HG02759 (cell line): ENCODE data around the gene RGL3.
A peak's percentile ranks its signal among the peaks of the same experiment; 100 is the strongest.
"Not testable (repeated sequence)": the region's sequence is repeated elsewhere in the genome, so short reads cannot be mapped to it uniquely, and the experiment has no call there.

ENCODE experiments used
- ATAC-seq: cut with Tn5 transposase; IDR thresholded peaks from one replicate; pipeline ENCODE4 v1.9.1; 2021; ENCODE audit warnings: mild to moderate bottlenecking, moderate library complexity; ENCODE audit not compliant: unreplicated experiment

The RGL3 gene

DNA sequence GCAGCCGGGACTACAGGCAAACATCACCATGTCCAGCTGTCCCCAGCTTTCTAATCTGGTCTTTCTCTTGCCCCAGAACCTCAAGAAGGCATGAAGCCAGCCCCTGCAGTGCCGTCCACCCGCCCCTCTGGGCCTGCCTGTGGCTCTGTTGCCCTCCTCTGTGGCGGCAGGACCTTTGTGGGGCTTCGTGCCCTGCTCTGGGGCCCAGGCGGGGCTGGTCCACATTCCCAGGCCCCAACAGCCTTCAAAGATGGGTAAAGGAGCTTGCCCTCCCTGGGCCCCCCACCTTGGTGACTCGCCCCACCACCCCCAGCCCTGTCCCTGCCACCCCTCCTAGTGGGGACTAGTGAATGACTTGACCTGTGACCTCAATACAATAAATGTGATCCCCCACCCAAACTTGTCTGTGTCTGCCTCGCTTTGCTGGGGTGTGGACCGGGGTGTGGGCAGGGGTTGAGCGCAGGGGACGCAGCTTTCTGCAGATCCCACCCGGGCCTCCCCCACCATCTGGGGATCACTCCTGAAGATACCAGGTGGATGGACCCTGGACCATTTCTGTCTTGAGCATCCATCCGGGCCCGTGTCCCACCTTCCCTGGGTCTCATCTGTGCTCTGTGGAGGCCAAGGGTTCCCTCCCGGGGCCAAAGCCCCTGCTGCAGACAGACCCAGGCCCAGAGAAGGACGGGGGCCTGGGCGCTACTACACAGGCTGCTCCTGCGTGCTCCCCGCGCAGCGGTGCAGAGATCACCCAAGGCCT is 31.6 kb upstream of the RGL3 start:
- ATAC-seq = no peak

DNA sequence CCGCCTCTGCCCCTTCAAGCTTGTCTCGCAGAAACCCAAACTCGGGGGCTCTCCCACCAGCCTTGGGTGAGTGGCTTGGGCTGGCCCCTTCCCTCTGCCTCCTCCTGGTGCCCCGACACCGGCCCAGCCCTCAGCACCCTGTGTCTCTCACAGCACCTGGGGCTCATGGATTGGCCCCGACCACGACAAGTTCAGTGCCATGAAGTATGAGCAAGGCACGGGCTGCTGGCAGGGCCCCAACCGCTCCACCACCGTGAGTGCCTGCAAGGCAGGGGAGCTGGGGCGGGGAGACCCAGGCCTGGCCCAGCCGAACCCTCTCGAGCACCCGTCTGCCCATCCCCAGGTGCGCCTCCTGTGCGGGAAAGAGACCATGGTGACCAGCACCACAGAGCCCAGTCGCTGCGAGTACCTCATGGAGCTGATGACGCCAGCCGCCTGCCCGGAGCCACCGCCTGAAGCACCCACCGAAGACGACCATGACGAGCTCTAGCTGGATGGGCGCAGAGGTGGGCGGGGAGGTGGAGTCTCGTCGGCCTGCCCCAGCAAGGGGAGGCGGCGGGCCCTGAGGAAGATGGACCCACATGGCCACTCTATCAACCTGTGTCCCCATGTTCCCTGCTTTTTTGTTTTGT is 29.9 kb upstream of the RGL3 start:
- ATAC-seq = no peak

DNA sequence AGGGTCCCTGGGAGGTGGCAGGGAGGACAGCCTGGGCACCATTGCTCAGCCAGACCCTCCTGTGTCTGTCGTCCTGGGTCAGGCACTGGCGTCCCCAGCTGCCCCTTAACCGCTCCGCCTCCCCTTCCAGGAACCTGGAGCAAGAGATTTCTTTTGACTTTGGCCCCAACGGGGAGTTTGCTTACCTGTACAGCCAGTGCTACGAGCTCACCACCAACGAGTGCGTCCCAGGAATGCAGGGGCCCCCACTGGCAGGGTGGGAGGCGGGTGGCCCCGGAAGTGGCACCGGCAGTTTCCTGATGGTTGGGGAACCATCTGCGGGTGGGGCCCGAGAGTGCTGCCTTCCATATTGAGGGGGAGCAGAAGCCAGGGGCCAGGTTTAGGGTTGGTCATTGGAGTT is 29.3 kb upstream of the RGL3 start:
- no peak for ATAC-seq

DNA sequence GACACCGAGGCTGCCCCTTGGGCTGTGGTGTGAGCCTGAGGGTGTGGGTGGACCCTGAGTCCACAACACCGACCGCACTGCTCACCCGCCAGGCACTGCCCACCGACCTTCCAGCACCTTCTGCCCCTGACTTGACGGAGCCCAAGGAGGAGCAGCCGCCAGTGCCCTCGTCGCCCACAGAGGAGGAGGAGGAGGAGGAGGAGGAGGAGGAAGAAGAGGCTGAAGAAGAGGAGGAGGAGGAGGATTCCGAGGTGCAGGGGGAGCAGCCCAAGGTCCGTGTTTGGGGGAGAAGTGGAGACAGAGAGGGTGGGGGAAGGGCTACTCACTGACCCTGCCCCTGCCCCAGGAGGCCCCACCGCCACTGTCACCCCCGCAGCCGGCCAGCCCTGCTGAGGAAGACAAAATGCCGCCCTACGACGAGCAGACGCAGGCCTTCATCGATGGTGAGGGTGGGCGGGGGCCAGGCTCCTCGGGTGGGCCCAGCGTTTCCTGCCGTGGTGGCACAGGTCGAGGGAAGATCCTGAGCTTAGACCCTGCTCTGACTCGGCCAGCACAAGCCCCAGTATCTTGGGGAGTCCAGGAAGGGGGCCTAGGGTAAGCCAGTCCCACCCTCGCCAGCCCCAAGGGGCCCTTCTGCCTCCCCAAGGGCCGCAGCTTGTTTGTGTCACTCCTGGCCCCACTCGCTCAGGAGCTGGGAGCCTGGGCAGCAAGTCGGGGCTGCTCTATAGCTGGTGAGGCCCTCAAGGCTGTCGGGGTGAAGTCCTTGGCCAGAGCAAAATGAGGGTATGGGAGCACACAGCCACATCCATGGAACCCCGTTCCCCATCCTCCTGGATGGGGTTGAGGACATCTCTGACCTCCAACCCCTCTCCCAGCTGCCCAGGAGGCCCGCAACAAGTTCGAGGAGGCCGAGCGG is 28.5 kb upstream of the RGL3 start:
- no peak for ATAC-seq

DNA sequence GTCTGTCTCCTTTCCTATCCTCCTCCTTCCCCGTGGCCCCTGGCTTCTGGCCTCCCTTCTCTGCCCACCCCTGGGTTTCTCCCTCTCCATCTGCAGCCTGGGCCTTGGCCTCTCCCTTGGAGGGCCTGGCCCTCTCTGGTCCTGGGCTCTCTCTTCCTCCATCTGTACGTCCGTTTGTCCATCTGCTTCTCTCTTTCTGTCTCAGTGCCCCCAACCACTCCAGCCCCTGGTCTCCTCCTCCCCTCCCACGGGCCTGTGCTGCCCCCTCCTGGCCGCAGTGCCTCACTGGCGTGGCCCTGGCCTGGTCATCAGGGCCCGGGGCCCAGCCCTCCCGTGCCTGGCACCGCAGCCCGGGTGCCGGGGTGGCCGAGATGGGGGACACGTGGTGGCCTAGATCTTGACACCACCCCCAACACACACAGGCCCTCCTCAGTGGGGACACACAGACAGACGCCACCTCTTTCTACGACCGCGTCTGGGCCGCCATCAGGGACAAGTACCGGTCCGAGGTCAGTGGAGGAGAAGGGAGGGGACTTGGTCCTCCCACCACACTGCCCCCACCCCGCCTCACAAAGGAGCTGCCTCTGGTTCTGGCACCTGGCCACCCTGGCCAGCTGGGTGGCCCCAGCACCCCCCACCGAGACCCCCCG is 27.7 kb upstream of the RGL3 start:
- no peak for ATAC-seq

DNA sequence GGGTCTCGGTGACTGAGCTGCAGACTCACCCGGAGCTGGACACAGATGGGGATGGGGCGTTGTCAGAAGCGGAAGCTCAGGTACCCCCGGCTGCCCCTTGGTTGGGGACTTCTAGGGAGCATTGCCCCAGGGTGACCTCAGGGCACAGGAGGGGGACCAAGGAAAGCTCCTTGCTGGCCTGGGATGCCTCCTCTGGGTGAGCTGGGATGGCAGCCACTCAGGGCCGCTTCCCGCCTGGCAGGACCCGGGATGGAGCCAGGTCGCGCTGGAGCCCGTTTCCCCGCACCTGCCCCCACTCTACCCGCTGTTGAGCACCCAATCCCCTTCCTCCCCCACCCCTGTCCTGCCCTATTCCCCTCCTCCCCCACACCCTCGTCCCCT is 27.1 kb upstream of the RGL3 start:
- no peak for ATAC-seq

DNA sequence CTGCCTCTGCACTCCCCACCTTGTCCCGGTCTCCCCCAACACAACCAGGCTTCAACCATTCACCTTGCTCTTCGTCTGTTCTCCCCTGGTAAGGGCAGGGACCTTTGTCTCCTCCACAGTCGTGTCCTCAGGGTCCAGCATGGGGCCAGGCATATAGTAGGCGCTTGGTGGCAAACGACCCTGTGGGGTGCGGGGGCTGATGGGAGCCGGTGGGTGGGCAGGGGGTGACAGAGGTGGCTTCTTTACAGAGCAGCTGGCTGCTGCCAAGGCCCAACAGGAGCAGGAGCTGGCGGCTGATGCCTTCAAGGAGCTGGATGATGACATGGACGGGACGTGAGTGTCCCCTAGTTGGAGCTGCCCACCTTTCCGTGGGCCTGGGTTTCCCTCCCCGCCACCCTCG is 26.0 kb upstream of the RGL3 start:
- no peak for ATAC-seq

DNA sequence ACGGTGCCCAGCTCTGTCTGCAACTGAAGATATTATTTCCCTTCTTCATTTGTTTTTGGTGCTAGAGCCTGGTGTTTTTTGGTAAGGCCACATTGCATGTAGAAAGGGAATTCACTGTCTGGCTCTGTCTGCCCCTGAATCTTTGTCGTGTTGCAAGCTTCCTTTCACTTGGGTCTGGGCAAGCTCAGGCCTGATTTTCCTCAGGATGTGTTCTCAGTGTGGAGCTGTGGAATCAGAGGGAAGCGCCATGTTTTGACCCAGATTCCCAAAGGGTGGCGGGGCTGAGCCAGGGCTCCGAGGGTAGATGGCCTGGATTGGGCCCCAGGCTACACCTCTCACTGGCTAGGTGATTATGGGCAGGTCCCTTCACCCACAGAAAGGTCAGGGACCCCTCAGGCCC is 24.9 kb upstream of the RGL3 start:
- no peak for ATAC-seq

DNA sequence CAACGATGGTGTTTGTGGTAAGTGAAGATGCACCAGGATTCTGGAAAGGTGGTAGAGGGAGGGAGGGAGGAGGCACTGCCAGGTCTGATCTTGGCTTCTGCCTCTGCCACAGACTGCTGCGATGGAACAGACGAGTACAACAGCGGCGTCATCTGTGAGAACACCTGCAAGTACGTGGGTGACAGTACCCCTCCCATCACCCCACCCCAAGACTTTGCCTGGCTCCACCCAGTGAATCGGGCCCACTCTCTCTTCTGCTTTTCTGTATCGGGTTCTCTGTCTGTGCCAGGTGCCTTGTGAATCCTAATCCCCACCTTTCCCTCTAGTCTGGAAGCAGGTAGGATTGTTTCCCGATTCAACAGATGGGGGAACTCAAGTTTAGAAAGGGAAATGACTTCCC is 18.8 kb upstream of the RGL3 start:
- ATAC-seq = no peak

DNA sequence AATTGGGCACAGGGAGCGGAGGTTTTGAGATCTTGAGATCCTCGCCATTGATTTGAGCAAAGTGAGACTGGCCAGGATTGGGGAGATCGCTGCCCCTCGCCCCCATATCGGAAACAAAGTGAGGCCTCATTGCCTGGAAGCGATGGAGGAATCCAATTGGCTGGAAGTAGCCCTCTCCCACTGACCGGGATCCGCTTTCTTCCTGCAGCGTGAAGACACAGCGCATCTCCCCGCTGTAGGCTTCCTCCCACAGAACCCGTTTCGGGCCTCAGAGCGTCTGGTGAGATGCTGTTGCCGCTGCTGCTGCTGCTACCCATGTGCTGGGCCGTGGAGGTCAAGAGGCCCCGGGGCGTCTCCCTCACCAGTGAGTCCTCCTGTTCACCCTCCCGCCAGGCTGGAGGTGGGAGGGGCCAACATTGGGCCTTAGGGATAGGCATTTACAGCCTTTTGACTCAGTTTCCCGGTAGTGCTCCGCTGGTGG is 16.8 kb upstream of the RGL3 start:
- ATAC-seq = no peak

DNA sequence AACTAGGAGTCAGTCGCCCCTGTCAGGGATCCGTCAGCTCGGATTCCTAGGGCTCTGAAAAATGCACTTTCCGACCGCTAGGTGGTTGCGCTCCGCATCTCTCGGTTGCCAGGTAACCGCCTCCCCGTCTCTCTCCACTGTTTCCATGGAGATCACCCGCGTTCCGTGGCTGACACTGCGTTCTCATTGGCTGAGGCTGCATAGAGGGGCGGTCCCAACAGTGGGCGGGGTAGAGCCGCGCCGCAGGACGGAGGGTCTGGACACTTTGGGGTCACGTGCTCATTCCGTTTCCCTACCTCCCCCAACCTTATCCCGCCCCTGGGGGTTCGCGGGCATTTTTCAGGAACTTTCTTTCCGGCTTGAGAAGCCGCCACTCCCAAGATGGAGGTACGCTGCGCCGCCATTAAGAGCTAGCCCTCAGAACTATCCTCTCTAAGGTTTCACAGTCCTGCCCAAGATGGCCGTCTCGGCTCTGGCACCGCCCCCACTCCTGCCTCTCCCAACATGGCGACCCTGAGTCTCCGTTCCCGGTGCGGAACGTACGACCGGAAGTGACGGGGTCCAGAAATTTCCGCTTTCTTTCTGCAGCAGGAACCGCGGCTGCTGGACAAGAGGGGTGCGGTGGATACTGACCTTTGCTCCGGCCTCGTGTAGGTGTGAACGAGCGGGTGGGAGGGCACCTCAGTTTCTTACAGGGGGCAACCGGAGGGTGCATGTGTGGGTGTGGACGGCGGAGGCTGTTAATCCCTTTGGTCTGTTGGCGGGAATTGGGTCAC is 16.1 kb upstream of the RGL3 start, which contains the start of the genes ODAD3 and PRKCSH:
TSS of gene ODAD3 (minus strand) at position 65 of the 776 bp plus-strand sequence. CDS start 105 bp downstream, outside the sequence.
TSS of gene PRKCSH (plus strand) at position 579 of the 776 bp plus-strand sequence. CDS start 483 bp downstream, outside the sequence.
- peak; percentile 91 for ATAC-seq

DNA sequence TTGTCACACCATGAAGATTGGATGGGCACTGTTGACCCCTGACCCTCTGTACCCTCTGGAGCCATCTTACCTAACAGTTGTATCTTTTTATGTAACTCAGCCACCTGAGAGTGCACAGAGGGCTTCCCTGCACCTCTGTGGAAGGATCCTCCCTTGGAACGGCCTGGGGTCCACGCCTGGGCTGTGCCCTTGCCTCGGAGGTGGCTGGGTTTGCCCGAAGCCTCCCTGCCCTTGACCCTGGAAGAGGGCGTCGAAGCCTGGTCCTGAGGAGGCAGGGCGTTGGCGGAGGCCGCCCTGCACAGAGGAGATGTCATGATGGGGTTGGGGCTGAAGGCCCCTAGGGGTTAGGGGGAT is 15.6 kb upstream of the RGL3 start:
- peak; percentile 16 for ATAC-seq

DNA sequence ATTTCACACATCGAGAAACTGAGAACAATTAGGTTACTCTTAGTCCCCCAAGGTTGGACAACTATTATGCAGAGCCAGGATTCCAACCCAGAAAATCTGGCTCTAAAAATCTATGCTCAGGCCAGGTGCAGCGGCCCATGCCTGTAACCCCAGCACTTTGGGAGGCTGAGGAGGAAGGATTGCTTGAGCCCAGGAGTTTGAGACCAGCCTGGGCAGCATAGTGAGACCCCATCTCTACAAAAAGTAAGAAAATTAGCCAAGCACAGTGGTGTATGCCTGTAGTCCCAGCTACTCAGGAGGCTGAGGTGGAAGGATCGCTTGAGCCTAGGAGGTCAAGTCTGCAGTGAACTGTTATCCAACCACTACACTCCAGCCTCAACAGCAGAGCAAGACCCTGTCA is 14.4 kb upstream of the RGL3 start:
- ATAC-seq = not testable (repeated sequence)

DNA sequence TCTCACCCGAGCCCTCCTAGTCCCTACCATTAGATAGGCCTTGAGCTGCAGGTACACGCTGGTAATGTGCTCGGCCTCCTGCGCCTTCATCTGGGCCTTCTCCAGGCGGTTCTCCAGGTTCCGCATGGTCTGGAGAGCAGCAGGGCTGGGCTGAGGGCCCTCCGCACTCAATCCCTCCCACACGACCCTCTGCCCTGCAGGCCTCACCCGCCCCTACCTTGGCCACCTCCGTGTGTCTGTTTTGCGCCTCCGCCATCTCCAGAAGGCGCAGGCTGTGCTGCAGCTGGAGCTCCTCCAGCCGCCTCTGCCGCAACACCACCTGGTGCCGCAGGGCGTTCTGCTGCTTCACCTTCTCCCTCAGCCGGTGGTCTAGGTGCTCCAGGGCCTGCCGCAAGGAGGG is 7.5 kb upstream of the RGL3 start:
- ATAC-seq = no peak

DNA sequence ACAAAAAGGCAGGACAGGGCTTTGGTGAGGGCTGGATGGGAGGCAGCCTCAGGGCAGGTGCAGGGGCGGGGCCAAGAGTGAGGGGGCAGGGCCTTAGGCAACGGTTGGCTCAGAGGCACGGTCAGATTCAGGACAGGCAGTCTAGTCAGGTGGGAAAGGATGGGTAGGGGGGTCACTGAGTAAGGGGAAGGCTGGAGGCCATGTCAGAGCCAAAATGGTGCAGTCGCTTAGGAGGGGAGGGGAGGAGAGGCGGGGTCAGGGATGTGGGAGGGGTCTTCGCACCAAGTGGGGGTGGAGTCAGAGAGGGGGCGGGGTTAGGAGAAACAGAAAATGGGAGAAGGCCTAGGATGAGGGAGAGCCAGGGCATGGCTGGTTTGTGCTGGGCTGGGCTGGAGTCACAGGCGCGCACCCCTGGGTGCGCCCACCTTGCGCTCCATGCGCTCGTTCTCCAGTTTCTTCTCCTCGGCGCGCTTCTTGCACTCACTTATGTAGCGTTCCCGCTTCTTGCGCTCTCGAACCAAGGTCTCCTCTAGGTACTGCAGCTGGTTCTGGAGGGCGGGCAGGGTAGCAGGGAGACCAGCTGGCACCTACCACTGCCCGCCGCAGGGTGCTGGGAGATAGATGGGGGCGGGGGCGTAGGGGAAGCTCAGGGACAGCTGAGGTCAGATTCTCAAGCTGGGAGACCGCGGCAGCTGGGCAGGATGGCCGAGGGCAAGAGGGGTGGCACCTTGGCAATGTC is 6.8 kb upstream of the RGL3 start:
- no peak for ATAC-seq

DNA sequence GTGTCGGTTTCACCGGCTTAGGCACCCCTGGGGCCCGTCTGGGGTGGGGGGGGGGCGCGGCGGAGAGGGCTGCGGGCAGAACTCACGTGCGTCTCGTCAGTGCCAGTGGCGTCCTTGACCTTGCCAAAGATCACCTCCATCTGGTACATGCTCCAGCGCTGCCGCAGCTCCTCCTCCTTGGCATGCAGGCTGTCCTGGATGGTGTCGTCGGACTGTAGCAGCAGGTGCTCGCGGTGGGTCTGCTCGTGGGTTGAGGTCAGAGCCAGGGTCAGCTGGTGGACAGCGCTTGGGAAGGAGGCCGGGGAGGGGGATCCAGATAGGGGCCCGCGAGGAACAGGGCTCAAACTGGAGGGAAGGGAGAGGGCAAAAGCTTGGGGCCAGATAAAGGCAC is 4.7 kb upstream of the RGL3 start:
- no peak for ATAC-seq

DNA sequence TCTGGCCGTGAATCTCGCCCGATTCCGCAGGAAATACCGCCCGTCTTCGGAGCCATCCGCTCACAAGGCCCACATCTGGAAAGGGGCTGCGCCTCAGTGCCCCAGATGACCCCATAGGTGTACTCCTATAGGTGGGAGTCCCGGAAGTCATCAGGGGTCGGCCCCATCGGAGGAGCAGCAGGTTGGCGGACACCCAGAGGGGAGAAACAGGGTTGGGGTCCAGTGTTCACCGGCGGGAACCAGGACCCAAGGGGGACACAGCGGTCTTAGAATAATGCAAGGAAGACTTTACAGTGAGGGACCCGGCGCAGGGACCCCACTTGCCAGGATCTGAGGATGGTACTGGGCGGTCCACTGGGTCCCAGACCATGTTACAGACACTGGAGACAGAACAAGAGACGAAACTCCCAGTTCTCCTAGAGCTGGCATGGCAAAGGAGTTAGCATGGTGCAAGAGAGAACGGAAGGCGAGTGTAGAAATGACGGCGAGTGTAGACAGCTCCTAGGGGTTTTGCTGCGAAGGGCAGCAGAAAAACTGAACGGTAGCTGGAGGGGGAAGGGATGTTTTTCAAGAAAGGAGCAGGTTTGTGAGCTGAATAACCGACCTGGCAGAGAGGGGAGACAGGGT is 4.2 kb upstream of the RGL3 start:
- ATAC-seq = no peak

DNA sequence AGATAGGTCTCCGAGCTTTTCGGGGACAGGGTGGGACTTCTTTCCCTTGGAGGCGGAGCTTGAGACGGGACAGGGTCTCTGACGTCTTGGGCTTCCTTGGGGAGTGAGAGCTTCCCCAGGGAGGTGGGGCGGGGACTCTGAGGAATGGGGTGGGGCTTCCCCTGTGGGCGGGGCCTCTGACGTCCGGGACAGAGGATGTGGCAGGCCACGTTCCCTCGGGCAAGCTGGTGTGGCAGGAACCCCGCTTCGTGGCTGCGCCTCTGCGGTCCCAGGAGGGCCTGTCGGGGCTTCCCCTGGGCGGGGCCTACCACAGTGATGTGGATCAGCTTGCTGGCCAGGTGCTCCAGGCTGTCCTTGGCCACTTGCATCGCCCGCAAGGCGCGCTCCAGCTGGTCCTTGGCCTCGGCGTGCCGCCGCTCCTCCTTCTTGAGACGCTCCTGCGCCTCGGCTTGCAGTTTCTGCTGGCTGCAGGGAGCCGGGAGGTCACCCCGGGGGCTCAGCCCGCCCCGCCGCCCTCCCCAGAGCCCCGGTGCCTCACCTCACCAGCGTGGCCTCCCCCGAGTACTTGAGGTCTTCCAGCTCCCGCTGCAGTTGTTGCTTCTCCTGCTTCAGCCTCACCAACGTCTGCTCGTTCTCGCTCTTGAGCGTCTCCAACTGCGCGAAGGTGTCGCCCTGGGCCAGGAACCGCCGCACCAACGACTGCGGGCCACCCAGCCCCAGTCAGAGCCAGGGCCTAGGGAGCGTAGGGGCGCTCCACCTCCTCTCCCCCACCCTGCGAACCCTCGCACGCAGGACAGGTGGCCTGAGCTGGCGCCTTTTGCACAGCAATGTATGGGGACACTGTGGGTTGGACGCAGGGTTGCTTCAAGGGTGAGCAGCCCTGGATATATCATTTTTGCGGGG is 3.3 kb upstream of the RGL3 start:
- ATAC-seq = peak; percentile 71
